ENCODE data around the gene POLD3. TPM values are rescaled to one million over a fixed set of nuclear protein-coding genes. Genes with fewer than 3 reads are reported as not detected.

Gene POLD3, protein sequence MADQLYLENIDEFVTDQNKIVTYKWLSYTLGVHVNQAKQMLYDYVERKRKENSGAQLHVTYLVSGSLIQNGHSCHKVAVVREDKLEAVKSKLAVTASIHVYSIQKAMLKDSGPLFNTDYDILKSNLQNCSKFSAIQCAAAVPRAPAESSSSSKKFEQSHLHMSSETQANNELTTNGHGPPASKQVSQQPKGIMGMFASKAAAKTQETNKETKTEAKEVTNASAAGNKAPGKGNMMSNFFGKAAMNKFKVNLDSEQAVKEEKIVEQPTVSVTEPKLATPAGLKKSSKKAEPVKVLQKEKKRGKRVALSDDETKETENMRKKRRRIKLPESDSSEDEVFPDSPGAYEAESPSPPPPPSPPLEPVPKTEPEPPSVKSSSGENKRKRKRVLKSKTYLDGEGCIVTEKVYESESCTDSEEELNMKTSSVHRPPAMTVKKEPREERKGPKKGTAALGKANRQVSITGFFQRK
- total RNA-seq: 1 to 10 TPM; 4.6 to 7.0 TPM

DNA sequence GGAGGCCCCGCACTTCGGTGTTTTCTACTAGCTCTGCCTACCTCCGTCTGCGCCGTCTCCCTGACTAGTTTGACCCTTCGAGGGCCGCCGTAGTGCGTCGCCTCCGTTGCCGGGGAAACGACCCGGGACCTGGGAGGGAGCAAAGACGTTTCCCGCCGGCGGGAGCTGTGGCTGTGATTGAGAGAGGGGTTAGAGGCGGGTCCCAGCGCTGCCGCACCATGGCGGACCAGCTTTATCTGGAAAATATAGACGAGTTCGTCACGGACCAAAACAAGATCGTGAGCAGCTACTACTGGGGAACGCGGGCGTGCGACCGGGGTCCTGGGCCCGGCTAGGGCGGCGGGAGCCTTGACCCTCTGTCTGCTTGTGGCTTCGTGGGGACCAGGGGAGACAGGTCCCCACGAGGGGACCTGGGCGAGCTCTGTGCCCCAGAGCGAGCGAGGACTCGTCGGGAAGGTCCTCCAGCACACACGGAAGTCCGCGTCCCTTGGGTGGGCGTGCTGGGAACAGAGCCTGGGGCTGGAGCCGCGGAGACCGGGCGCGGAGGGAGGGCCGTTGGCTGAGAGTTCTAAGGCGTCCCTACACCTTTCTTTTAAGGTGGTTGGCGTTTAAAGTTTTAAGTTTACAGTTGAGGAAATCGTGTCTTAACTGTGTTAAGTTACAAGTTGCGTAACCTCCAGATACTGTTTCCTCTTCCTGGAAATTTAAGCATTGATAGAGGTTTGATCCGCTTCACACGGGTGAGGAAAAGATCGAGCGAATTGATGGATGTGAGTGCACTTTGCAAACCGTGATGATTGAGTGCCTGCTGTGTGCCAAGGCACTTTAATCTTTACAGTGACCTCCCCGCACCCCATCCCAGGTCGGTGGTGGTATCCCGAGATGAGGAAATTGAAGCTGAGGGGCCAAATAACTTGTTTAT, at the start of gene POLD3:
TSS of gene POLD3 (plus strand) at position 142 of the 922 bp plus-strand sequence. CDS start at position 219, 77 bp downstream.
- Histone ChIP-seq H3K27ac (peak within 1 kb of the TSS; percentile 69 to 72), H3K4me1 (peaks cover 0 to 6% of the 10 kb centered on the region in 2 donors), H3K36me3 (no peaks in the 10 kb centered on the region), H3K4me3 (peak within 1 kb of the TSS; percentile 73 to 90), H3K27me3 (no peaks in the 10 kb centered on the region), H3K9me3 (no peaks in the 10 kb centered on the region)
- DNase-seq (ENCODE audit: low spot score): peak; percentile 90
- TF ChIP-seq, protein P1, sequence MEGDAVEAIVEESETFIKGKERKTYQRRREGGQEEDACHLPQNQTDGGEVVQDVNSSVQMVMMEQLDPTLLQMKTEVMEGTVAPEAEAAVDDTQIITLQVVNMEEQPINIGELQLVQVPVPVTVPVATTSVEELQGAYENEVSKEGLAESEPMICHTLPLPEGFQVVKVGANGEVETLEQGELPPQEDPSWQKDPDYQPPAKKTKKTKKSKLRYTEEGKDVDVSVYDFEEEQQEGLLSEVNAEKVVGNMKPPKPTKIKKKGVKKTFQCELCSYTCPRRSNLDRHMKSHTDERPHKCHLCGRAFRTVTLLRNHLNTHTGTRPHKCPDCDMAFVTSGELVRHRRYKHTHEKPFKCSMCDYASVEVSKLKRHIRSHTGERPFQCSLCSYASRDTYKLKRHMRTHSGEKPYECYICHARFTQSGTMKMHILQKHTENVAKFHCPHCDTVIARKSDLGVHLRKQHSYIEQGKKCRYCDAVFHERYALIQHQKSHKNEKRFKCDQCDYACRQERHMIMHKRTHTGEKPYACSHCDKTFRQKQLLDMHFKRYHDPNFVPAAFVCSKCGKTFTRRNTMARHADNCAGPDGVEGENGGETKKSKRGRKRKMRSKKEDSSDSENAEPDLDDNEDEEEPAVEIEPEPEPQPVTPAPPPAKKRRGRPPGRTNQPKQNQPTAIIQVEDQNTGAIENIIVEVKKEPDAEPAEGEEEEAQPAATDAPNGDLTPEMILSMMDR (IDR thresholded peaks at IDR 0.05): peak in 1 of 2 donors; percentile 7

DNA sequence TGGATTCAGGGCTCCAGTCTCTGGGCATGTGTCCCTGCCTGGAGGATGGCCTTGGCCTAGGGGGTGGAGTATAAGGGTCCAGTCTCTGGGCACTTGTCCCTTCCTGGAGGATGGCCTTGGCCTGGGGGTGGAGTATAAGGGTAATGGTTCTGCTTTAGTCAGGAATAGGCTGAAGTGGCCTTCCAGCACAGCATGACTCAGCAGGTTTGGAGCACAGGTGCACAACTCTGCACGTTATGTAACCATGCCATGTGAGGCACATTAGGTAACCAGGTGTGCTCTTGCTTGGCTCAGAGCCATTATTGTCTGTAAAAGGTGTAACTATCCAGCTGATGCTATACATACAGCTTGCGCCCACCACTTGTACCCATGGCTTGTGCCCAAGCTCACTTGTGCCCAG, 48.4 kb upstream of the POLD3 start:
- H3K9me3 ChIP-seq: no peaks in the 10 kb centered on the region
- no peak for DNase-seq (ENCODE audit: low spot score)
- H3K27ac ChIP-seq: no peak overlapping the region
- no peak overlapping the region for H3K4me3 ChIP-seq
- TF ChIP-seq, protein P1 (IDR thresholded peaks at IDR 0.05): no peak
- no peaks in the 10 kb centered on the region for H3K36me3 ChIP-seq
- H3K27me3 ChIP-seq: no peaks in the 10 kb centered on the region
- no peaks in the 10 kb centered on the region for H3K4me1 ChIP-seq

DNA sequence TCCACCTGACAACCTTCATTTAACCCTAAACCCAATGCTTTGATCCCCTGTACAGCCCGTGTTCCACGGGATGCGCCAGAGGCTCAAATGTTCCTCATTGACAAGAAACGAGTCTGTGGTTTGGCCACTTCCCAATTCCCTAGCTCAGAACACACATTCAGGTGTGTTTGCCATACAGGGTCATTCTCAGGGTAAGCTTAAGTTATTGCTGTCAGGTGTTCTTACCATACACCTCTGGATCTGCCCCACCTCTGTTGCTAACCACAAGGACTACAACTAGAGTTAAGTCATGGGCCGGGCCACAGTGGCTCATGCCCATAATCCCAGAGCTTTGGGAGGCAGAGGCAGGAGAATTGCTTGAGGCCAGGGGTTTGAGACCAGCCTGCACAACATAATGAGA, 45.6 kb upstream of the POLD3 start:
- TF ChIP-seq, protein P1 (IDR thresholded peaks at IDR 0.05): no peak
- Histone ChIP-seq H3K27me3 (no peaks in the 10 kb centered on the region), H3K9me3 (no peaks in the 10 kb centered on the region), H3K27ac (no peak overlapping the region), H3K4me3 (no peak overlapping the region), H3K4me1 (no peaks in the 10 kb centered on the region), H3K36me3 (no peaks in the 10 kb centered on the region)
- DNase-seq (ENCODE audit: low spot score): no peak

DNA sequence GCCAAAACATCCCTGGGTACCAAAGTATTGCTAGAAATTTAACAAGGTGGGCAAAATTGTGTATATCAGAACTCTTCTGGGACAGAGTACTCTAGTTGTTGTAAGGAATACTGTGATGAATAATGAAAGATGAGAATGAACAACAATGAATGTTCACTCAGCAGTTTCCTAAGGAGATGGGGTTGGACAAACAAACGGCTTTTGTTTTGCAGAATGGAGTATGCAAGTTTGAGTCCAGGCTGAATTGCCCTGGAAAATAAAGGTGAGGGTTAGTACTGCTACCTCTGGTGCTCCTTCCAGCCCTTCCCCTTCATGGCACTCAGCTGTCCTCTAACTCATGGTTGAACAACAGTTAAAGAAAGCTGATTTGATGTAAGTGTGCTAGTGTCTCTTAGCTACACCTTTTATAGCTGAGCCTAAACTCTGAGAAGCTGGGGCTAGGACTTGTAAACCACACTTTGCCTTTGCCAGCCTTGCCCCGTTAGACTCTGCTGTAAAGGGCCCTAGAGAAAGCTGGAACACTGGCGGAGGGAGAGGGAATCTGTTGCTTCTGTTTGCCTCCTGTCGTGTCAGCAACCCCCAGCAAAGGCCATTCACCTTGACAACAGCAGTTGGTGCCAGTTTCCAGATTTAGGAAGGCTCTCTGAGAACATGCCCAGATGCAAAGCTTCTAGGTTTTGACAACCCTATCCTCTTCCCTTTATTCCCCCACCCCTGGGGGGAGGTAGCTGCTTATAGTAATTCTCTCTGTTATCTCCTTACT, 41.2 kb upstream of the POLD3 start:
- Histone ChIP-seq H3K9me3 (no peaks in the 10 kb centered on the region), H3K27me3 (no peaks in the 10 kb centered on the region)

DNA sequence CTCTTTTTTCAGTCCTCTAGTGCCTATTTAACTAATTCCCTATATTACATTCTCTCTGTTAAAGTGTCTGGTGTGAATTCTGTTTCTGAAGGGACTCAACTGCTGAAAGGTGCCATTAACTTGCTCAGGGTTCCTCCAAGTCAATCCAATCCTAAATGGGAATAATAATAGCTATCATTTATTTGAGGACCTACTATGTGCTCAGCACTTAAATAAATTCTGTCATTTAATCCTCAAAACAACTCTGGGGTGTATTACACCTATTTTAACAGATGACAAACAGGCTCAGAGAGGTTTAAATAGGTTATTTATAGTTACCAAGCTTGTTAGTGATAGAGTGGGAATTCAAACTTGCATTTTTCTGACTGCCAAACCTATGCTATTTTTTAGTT, 40.6 kb upstream of the POLD3 start:
- no peaks in the 10 kb centered on the region for H3K36me3 ChIP-seq
- H3K27ac ChIP-seq: no peak overlapping the region
- no peaks in the 10 kb centered on the region for H3K9me3 ChIP-seq
- TF ChIP-seq, protein P1 (IDR thresholded peaks at IDR 0.05): no peak
- H3K4me3 ChIP-seq: no peak overlapping the region
- no peaks in the 10 kb centered on the region for H3K27me3 ChIP-seq
- H3K4me1 ChIP-seq: no peaks in the 10 kb centered on the region
- no peak for DNase-seq (ENCODE audit: low spot score)

More for the DNA sequence above, 41.2 kb upstream of the POLD3 start:
- no peak overlapping the region for H3K4me3 ChIP-seq
- DNase-seq (ENCODE audit: low spot score): no peak
- H3K36me3 ChIP-seq: no peaks in the 10 kb centered on the region
- TF ChIP-seq, protein P1 (IDR thresholded peaks at IDR 0.05): no peak
- no peak overlapping the region for H3K27ac ChIP-seq
- no peaks in the 10 kb centered on the region for H3K4me1 ChIP-seq
